H9 (cell line): ENCODE data around the gene TPX2. TPM values are rescaled to one million over a fixed set of nuclear protein-coding genes. Genes with fewer than 3 reads are reported as not detected.

Experiments
- DNase-seq: peaks from one replicate; pipeline ENCODE4 v3.0.0-alpha.2; 2017
- H2AFZ ChIP-seq: one replicate; pipeline ENCODE4 v1.6.1; 2013; ENCODE audit warnings: mild to moderate bottlenecking, low read length, control low read depth, moderate library complexity
- H2AK5ac ChIP-seq: 2 replicates; pipeline ENCODE4 v1.6.1; 2013; ENCODE audit warnings: low read length, control low read depth, mixed read lengths; ENCODE audit not compliant: insufficient read length
- H2BK120ac ChIP-seq: one replicate; pipeline ENCODE4 v1.6.1; 2013; ENCODE audit warnings: low read depth, mild to moderate bottlenecking, low read length, control low read depth, inconsistent platforms; ENCODE audit not compliant: poor library complexity, severe bottlenecking
- H2BK12ac ChIP-seq: 2 replicates; pipeline ENCODE4 v1.6.1; 2013; ENCODE audit warnings: low read length, control low read depth, mixed read lengths, low read depth; ENCODE audit not compliant: insufficient read length
- H2BK15ac ChIP-seq: 2 replicates; pipeline ENCODE4 v1.6.1; 2013; ENCODE audit warnings: low read depth, low read length, control low read depth
- H2BK20ac ChIP-seq: one replicate; pipeline ENCODE4 v1.6.1; 2013; ENCODE audit warnings: low read depth, mild to moderate bottlenecking, low read length, control low read depth, inconsistent platforms; ENCODE audit not compliant: poor library complexity, severe bottlenecking
- H2BK5ac ChIP-seq: 2 replicates; pipeline ENCODE4 v1.6.1; 2013; ENCODE audit warnings: low read length, control low read depth, mixed read lengths; ENCODE audit not compliant: insufficient read length
- H3K14ac ChIP-seq: 2 replicates; pipeline ENCODE4 v1.6.1; 2013; ENCODE audit warnings: low read length, control low read depth; ENCODE audit not compliant: insufficient read depth
- H3K18ac ChIP-seq: 2 replicates; pipeline ENCODE4 v1.6.1; 2013; ENCODE audit warnings: low read depth, mild to moderate bottlenecking, mixed read lengths, low read length, control low read depth; ENCODE audit not compliant: insufficient read length
- H3K23ac ChIP-seq: 2 replicates; pipeline ENCODE4 v1.6.1; 2013; ENCODE audit warnings: low read length, control low read depth, mixed read lengths, low read depth; ENCODE audit not compliant: insufficient read length
- H3K23me2 ChIP-seq: 2 replicates; pipeline ENCODE4 v1.6.1; 2013; ENCODE audit warnings: low read depth, mild to moderate bottlenecking, mixed read lengths, low read length, control low read depth; ENCODE audit not compliant: insufficient read length, poor library complexity, severe bottlenecking
- H3K27ac ChIP-seq: 2 replicates; pipeline ENCODE4 v1.5.1; 2013; ENCODE audit warnings: low read length, control low read depth, mixed read lengths, low read depth; ENCODE audit not compliant: insufficient read length
- H3K27me3 ChIP-seq: 2 replicates; pipeline ENCODE4 v1.6.1; 2013; ENCODE audit warnings: low read length, control low read depth, inconsistent platforms; ENCODE audit not compliant: insufficient read depth
- H3K4ac ChIP-seq: 2 replicates; pipeline ENCODE4 v1.6.1; 2013; ENCODE audit warnings: low read depth, mild to moderate bottlenecking, control low read depth, inconsistent platforms, low read length, moderate library complexity
- H3K4me1 ChIP-seq: 2 replicates; pipeline ENCODE4 v1.6.1; 2013; ENCODE audit warnings: low read length, control low read depth, inconsistent platforms; ENCODE audit not compliant: insufficient read depth
- H3K4me2 ChIP-seq: 2 replicates; pipeline ENCODE4 v1.6.1; 2013; ENCODE audit warnings: low read length, control low read depth, mixed read lengths; ENCODE audit not compliant: insufficient read length, insufficient read depth
- H3K56ac ChIP-seq: 2 replicates; pipeline ENCODE4 v1.6.1; 2013; ENCODE audit warnings: low read depth, mild to moderate bottlenecking, mixed read lengths, low read length, control low read depth; ENCODE audit not compliant: insufficient read length
- H3K79me1 ChIP-seq: 2 replicates; pipeline ENCODE4 v1.6.1; 2013; ENCODE audit warnings: low read depth, mild to moderate bottlenecking, moderate library complexity, low read length, control low read depth, inconsistent platforms; ENCODE audit not compliant: insufficient read depth, poor library complexity, severe bottlenecking
- H3K79me2 ChIP-seq: 2 replicates; pipeline ENCODE4 v1.6.1; 2013; ENCODE audit warnings: low read length, control low read depth, inconsistent platforms; ENCODE audit not compliant: insufficient read depth
- H3K9ac ChIP-seq: 2 replicates; pipeline ENCODE4 v1.6.1; 2013; ENCODE audit warnings: low read length, control low read depth, mixed read lengths; ENCODE audit not compliant: insufficient read length; ENCODE audit errors: extremely low read depth
- H3K9me3 ChIP-seq: one replicate; pipeline ENCODE4 v1.6.1; 2013; ENCODE audit warnings: low read depth, low read length, inconsistent platforms; ENCODE audit not compliant: control insufficient read depth
- H3T11ph ChIP-seq: one replicate; pipeline ENCODE4 v1.6.1; 2013; ENCODE audit warnings: mild to moderate bottlenecking, low read length, control low read depth, inconsistent platforms
- H4K20me1 ChIP-seq: one replicate; pipeline ENCODE4 v1.6.1; 2013; ENCODE audit not compliant: control insufficient read depth, insufficient read length, insufficient read depth
- H4K5ac ChIP-seq: 2 replicates; pipeline ENCODE4 v1.6.1; 2013; ENCODE audit warnings: low read depth, mild to moderate bottlenecking, mixed read lengths, low read length, control low read depth; ENCODE audit not compliant: insufficient read length
- H4K8ac ChIP-seq: replicated peaks from 2 replicates; pipeline ENCODE4 v1.6.1; 2013; ENCODE audit warnings: low read length, control low read depth, mixed read lengths, low read depth; ENCODE audit not compliant: insufficient read length
- H4K91ac ChIP-seq: 2 replicates; pipeline ENCODE4 v1.6.1; 2013; ENCODE audit warnings: low read depth, mild to moderate bottlenecking, moderate library complexity, mixed read lengths, low read length, control low read depth; ENCODE audit not compliant: insufficient read length
- H3K27ac Mint-ChIP-seq, 3 experiments: 2 replicates in 2 of 3; 3 replicates in 1 of 3; pipeline ENCODE4 v1.8.0; 2020 to 2021; ENCODE audit warnings: mixed read lengths in 3 of 3, mild to moderate bottlenecking in 1 of 3, moderate library complexity in 1 of 3
- H3K27me3 Mint-ChIP-seq: 2 replicates; pipeline ENCODE4 v1.8.0; 2021; ENCODE audit warnings: low read depth, mild to moderate bottlenecking, moderate library complexity, mixed read lengths
- H3K36me3 Mint-ChIP-seq, 3 experiments: 2 replicates in 2 of 3; 3 replicates in 1 of 3; pipeline ENCODE4 v1.8.0; 2020 to 2021; ENCODE audit warnings: low read depth in 3 of 3, mixed read lengths in 3 of 3; ENCODE audit not compliant: insufficient read depth in 1 of 3
- H3K4me1 Mint-ChIP-seq, 2 experiments: 2 replicates each; pipeline ENCODE4 v1.8.0; 2020; ENCODE audit warnings: mixed read lengths in 2 of 2
- H3K4me3 Mint-ChIP-seq, 2 experiments: 2 replicates in 1 of 2; 3 replicates in 1 of 2; pipeline ENCODE4 v1.8.0; 2020 to 2021; ENCODE audit warnings: mild to moderate bottlenecking in 2 of 2, mixed read lengths in 2 of 2, moderate library complexity in 1 of 2
- H3K9me3 Mint-ChIP-seq, 2 experiments: 2 replicates in 1 of 2; 3 replicates in 1 of 2; pipeline ENCODE4 v1.8.0; 2020; ENCODE audit warnings: mild to moderate bottlenecking in 2 of 2, mixed read lengths in 2 of 2, moderate library complexity in 1 of 2
- WGBS: extraction: QIAGEN DNeasy Blood & Tissue Kit; methylation state at CpG from one replicate; pipeline ENCODE4 v1.1.7; 2013; ENCODE audit warnings: missing lambda C conversion rate, low lambda C conversion rate, mixed read lengths; ENCODE audit not compliant: insufficient read length; ENCODE audit errors: extremely low coverage; 5-methylcytosine and 5-hydroxymethylcytosine counted together
- total RNA-seq: library from RNA; stranded (reverse); gene quantifications from 2 replicates; pipeline ENCODE4 v1.2.1, GENCODE V29; 2021
- TF ChIP-seq, protein P1 (sequence below): fragments of 200-600 bp; sonication (generic); conservative IDR thresholded peaks from 3 replicates; pipeline ENCODE4 v1.8.0; 2021; ENCODE audit warnings: antibody characterized with exemption, mild to moderate bottlenecking

The TPX2 gene
- total RNA-seq, 1 experiment from 2014 or later, result 161 TPM

GRCh38 chr20:31836853-31837608 is 97.9 kb downstream of the TPX2 start:
- no peak overlapping the region for H2AFZ ChIP-seq
- H3K9ac ChIP-seq, result no peak overlapping the region
- Mint-ChIP-seq H3K9me3 (no peaks in the 10 kb centered on the region), H3K27ac (peak overlapping the region in 2 of 3 experiments; percentile 27 to 66; a peak in 1 of 7 replicates), H3K4me1 (peaks cover 26 to 27% of the 10 kb centered on the region in 2 experiments), H3K36me3 (no peaks in the 10 kb centered on the region), H3K27me3 (peaks cover 2% of the 10 kb centered on the region), H3K4me3 (no peak overlapping the region)
- H2BK120ac ChIP-seq, result no peak overlapping the region
- no peak overlapping the region for H3K14ac ChIP-seq
- H2BK12ac ChIP-seq, result no peak overlapping the region
- H3K79me1 ChIP-seq, result no peaks in the 10 kb centered on the region
- no peak overlapping the region for H3K56ac ChIP-seq
- no peaks in the 10 kb centered on the region for H4K20me1 ChIP-seq
- H4K91ac ChIP-seq, result no peak overlapping the region
- no peak overlapping the region for H4K5ac ChIP-seq
- no peak overlapping the region for H2BK5ac ChIP-seq
- H4K8ac ChIP-seq, result no peak overlapping the region
- H3T11ph ChIP-seq, result no peak overlapping the region
- H3K18ac ChIP-seq, result no peak overlapping the region
- WGBS, result no CpG with 5 or more reads among the region's 5 CpGs
- H2BK15ac ChIP-seq, result no peak overlapping the region
- H3K27ac ChIP-seq, result no peak overlapping the region
- no peaks in the 10 kb centered on the region for H3K23me2 ChIP-seq
- H3K27me3 ChIP-seq, result no peaks in the 10 kb centered on the region
- H2BK20ac ChIP-seq, result no peak overlapping the region
- no peaks in the 10 kb centered on the region; the same call in 1 of the 2 replicates for H3K4me1 ChIP-seq
- no peaks in the 10 kb centered on the region for H3K79me2 ChIP-seq
- H3K4ac ChIP-seq, result no peak overlapping the region
- no peak overlapping the region for H3K4me2 ChIP-seq
- H2AK5ac ChIP-seq, result no peak overlapping the region
- no peak for DNase-seq
- TF ChIP-seq, protein P1, sequence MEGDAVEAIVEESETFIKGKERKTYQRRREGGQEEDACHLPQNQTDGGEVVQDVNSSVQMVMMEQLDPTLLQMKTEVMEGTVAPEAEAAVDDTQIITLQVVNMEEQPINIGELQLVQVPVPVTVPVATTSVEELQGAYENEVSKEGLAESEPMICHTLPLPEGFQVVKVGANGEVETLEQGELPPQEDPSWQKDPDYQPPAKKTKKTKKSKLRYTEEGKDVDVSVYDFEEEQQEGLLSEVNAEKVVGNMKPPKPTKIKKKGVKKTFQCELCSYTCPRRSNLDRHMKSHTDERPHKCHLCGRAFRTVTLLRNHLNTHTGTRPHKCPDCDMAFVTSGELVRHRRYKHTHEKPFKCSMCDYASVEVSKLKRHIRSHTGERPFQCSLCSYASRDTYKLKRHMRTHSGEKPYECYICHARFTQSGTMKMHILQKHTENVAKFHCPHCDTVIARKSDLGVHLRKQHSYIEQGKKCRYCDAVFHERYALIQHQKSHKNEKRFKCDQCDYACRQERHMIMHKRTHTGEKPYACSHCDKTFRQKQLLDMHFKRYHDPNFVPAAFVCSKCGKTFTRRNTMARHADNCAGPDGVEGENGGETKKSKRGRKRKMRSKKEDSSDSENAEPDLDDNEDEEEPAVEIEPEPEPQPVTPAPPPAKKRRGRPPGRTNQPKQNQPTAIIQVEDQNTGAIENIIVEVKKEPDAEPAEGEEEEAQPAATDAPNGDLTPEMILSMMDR, result no peak
- H3K9me3 ChIP-seq, result no peaks in the 10 kb centered on the region
- no peak overlapping the region for H3K23ac ChIP-seq
